Ovary (tissue), 9 donors: ENCODE data around the gene PHLDB1. TPM values are rescaled to one million over a fixed set of nuclear protein-coding genes. Genes with fewer than 3 reads are reported as not detected.
A peak's percentile ranks its signal among the peaks of the same experiment; 100 is the strongest.

Experiments
- DNase-seq, 5 donors: peaks; one replicate each; pipeline ENCODE4 v3.0.0-alpha.2; 2019 to 2020
- H3K27ac ChIP-seq, 2 donors: fragments of 200-600 bp; one replicate each; pipeline versions ENCODE4 v1.5.1 to v1.8.0; 2019 to 2022
- H3K27me3 ChIP-seq: fragments of 200-600 bp; one replicate; pipeline ENCODE4 v1.8.0; 2022
- H3K36me3 ChIP-seq: fragments of 200-600 bp; sonication (generic); one replicate; pipeline ENCODE4 v1.5.1; 2019
- H3K4me1 ChIP-seq: one replicate; pipeline ENCODE4 v1.8.1; 2013; ENCODE audit warnings: mild to moderate bottlenecking, moderate library complexity; ENCODE audit not compliant: insufficient read depth
- H3K4me3 ChIP-seq: fragments of 200-600 bp; sonication (generic); one replicate; pipeline ENCODE4 v1.5.1; 2017
- H3K9me3 ChIP-seq, 2 donors: fragments of 200-600 bp in 1 of 2; sonication (generic) in 1 of 2; one replicate each; pipeline versions ENCODE4 v1.5.1 to v1.8.1; 2013 to 2019; ENCODE audit warnings: mild to moderate bottlenecking in 1 of 2, moderate library complexity in 1 of 2
- EP300 ChIP-seq: sonication (generic); formaldehyde crosslinking; IDR thresholded peaks from one replicate; pipeline ENCODE4 v1.6.1; 2017; ENCODE audit warnings: antibody characterized with exemption
- POLR2A ChIP-seq: fragments of 450-650 bp; IDR thresholded peaks from one replicate; pipeline ENCODE4 v1.6.1; 2017; ENCODE audit warnings: antibody characterized with exemption, mild to moderate bottlenecking, moderate library complexity
- WGBS, 3 donors: extraction: QIAGEN DNeasy Blood & Tissue Kit in 1 of 3; methylation state at CpG; one replicate each; pipeline versions ENCODE4 v1.1.5 to v1.1.7; 2013 to 2017; 5-methylcytosine and 5-hydroxymethylcytosine counted together
- intact Hi-C, 4 donors: fragments of 100-400 bp; cut with DNase I; formaldehyde crosslinking; loops; one replicate each; pipeline versions ENCODE4 v1.11.0 to v1.15.1; 2022 to 2023
- polyA plus RNA-seq, 2 donors: library from polyadenylated mRNA; stranded (reverse); fragments of 200-250 nt in 1 of 2; fragments of 350-450 nt in 1 of 2; fragmentation: Illumina TruSeq in 1 of 2; extraction: RNeasy Lipid Tissue Mini Kit (QIAGEN cat#74804) in 1 of 2; gene quantifications; one replicate each; pipeline ENCODE4 v1.2.3, GENCODE V29; 2013 to 2014
- total RNA-seq, 7 donors: library from RNA; depleted of rRNA in 2 of 7; stranded (reverse); fragments of >200 nt in 2 of 7; fragmentation: NEBNext Ultra II Directional in 3 of 7; extraction: Animal tissue kit (Norgen Biotek cat#: 25700) in 3 of 7; gene quantifications; one replicate each; pipeline versions ENCODE4 v1.1.0 to v1.2.4, GENCODE V29; 2016 to 2023
- TF ChIP-seq, protein P1 (sequence below), 3 donors: fragments of 450-650 bp in 2 of 3; fragments of 200-600 bp in 1 of 3; IDR thresholded peaks; one replicate each; pipeline versions ENCODE4 v1.5.1 to v1.8.0; 2016 to 2022; ENCODE audit warnings: antibody characterized with exemption in 3 of 3, mild to moderate bottlenecking in 1 of 3
- donor health status: DM: no; HTN: no; CAD: no; lungs with moderate emphysema.
- donor health status: DM: no; HTN: no; CAD: no.
- donor health status: Bipolar disorder and iron deficiency.
- donor health status: DM: yes; HTN: yes; CAD: no.
- donor health status: DM: no; HTN: no; CAD: no.
- donor health status: DM: yes; HTN: yes; CAD: no.

The PHLDB1 gene
- total and polyA plus RNA-seq, 9 donors: 46.2 to 265 (median 137) TPM

- no peaks in the 10 kb centered on the region for H3K36me3 ChIP-seq
- H3K4me3 ChIP-seq: no peak overlapping the region
- WGBS, 3 donors: 91 to 97% (median 92%) methylated on average over 7 of the region's 7 CpGs
- DNase-seq: no peak
- intact Hi-C loops: no loop called here
- H3K4me1 ChIP-seq: no peaks in the 10 kb centered on the region
- no peaks in the 10 kb centered on the region for H3K9me3 ChIP-seq
- no peak overlapping the region for H3K27ac ChIP-seq
- H3K27me3 ChIP-seq: no peaks in the 10 kb centered on the region
- TF ChIP-seq POLR2A (no peak), EP300 (no peak)
- TF ChIP-seq, protein P1, sequence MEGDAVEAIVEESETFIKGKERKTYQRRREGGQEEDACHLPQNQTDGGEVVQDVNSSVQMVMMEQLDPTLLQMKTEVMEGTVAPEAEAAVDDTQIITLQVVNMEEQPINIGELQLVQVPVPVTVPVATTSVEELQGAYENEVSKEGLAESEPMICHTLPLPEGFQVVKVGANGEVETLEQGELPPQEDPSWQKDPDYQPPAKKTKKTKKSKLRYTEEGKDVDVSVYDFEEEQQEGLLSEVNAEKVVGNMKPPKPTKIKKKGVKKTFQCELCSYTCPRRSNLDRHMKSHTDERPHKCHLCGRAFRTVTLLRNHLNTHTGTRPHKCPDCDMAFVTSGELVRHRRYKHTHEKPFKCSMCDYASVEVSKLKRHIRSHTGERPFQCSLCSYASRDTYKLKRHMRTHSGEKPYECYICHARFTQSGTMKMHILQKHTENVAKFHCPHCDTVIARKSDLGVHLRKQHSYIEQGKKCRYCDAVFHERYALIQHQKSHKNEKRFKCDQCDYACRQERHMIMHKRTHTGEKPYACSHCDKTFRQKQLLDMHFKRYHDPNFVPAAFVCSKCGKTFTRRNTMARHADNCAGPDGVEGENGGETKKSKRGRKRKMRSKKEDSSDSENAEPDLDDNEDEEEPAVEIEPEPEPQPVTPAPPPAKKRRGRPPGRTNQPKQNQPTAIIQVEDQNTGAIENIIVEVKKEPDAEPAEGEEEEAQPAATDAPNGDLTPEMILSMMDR (IDR thresholded peaks at IDR 0.05): no peak
These were observed 36.6 kb downstream of the PHLDB1 start for GRCh38 chr11:118643995-118644345.

GRCh38 chr11:118644496-118644895, 37.1 kb downstream of the PHLDB1 start:
- Histone ChIP-seq H3K27ac (no peak overlapping the region), H3K4me3 (no peak overlapping the region), H3K9me3 (no peaks in the 10 kb centered on the region), H3K27me3 (no peaks in the 10 kb centered on the region), H3K4me1 (no peaks in the 10 kb centered on the region), H3K36me3 (no peaks in the 10 kb centered on the region)
- no peak for DNase-seq
- intact Hi-C loops: no loop called here
- TF ChIP-seq, protein P1 (IDR thresholded peaks at IDR 0.05): no peak
- TF ChIP-seq POLR2A (no peak), EP300 (no peak)
- WGBS, 3 donors: 84 to 88% (median 86%) methylated on average over 10 of the region's 10 CpGs

- Histone ChIP-seq H3K9me3 (no peaks in the 10 kb centered on the region), H3K27ac (no peak overlapping the region), H3K36me3 (no peaks in the 10 kb centered on the region), H3K4me3 (no peak overlapping the region), H3K27me3 (no peaks in the 10 kb centered on the region), H3K4me1 (no peaks in the 10 kb centered on the region)
- TF ChIP-seq POLR2A (no peak), EP300 (no peak)
- TF ChIP-seq, protein P1 (IDR thresholded peaks at IDR 0.05): no peak
- DNase-seq: peak in 1 of 5 donors; percentile 34
- 88 to 93% (median 92%) methylated on average over 24 of the region's 24 CpGs for WGBS, 3 donors
- intact Hi-C loops: no loop called here
These were observed 37.8 kb downstream of the PHLDB1 start for GRCh38 chr11:118645066-118645715.

DNA sequence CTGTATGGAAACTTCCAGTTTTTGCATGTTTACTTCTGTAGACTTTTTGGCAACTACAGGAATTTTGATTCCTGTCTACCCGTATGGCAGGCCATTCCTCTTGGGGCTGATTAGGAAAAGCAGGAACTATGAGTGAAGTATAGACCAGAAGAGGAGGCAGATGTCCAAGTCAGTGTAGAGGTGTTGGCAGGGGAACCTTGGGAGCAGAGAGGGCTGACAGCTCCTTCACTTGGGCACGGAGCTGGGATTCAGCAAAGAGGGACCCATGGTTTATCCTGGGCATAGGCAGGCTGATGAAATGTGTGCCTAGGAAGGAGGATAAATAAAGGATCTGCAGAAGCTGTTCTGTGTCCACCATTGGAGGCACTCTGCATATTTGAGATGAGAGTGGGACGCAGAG, 39.0 kb downstream of the PHLDB1 start:
- WGBS, 3 donors: 61 to 63% (median 63%) methylated on average over 3 of the region's 3 CpGs
- no peaks in the 10 kb centered on the region for H3K9me3 ChIP-seq
- intact Hi-C loops: no loop called here
- DNase-seq: peak in 1 of 5 donors; percentile 10
- H3K27me3 ChIP-seq: no peaks in the 10 kb centered on the region
- H3K27ac ChIP-seq: no peak overlapping the region
- H3K4me3 ChIP-seq: no peak overlapping the region
- no peaks in the 10 kb centered on the region for H3K36me3 ChIP-seq
- TF ChIP-seq EP300 (no peak), POLR2A (no peak)
- TF ChIP-seq, protein P1 (IDR thresholded peaks at IDR 0.05): no peak
- no peaks in the 10 kb centered on the region for H3K4me1 ChIP-seq
